Measurements from ENCODE around the gene CLDN15. TPM values are rescaled to one million over a fixed set of nuclear protein-coding genes. Genes with fewer than 3 reads are reported as not detected.
A peak's percentile ranks its signal among the peaks of the same experiment; 100 is the strongest.

The CLDN15 gene
- total RNA-seq, 1 experiment from 2014 or later: 9.7 TPM

DNA sequence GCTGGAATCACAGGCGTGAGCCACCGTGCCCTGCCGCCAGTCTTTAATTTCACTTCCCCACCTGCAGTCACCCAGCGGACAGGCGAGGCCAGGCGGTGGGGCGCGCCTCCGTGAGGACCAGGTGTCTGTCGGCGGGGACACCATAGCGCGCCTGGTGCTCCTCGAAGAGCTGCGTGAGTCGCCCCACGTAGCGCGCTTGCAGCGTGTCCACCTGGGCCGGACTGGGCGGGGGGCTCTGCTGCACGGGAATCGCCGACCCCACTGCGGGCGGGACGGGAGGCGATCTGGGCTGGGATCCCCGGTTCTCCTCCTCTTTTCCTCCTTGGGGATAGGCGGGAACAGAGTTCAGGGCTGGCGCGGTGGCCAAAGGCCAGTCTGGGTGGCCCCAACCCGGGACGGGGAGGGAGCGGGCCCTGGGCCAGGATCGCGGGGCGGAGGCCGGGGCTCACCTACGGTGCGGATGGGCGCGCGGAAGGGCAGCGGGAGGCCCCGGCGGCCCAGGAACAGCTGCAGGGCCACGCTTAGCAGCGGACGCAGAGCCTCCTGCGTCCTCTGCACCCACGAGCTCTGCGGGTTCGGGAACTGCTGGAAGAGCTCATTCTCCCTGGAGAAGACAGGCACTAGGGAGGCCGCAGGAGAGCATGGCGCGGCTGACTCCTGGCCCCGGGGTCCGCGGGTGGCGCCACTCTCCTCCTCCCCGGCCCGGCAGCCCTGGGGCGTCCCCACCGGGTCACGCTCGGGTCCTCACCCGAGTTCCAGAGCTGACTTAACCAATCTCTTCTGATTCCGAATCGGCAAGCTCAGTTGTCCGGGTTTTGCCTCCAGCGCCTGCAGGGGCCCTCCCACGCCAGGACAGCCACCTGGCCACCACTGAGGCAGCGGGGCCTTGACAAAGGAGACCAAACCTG lies 35.7 kb downstream of the CLDN15 start:
- DNase-seq: peak; percentile 57
- peak overlapping the region; percentile 52 to 67 for H3K4me3 Mint-ChIP-seq
- no peak overlapping the region for H2AFZ ChIP-seq (ENCODE audit: low read length)
- H2BK120ac ChIP-seq (ENCODE audit: low read depth, low read length, poor library complexity, severe bottlenecking): no peak overlapping the region
- H4K5ac ChIP-seq (ENCODE audit: insufficient read length, low read depth, low read length): no peak overlapping the region
- H3K14ac ChIP-seq (ENCODE audit: insufficient read depth, low read length): peak overlapping the region; percentile 5
- no peak overlapping the region for H3K23ac ChIP-seq (ENCODE audit: insufficient read length, low read depth, low read length)
- no peak overlapping the region for H2BK5ac ChIP-seq (ENCODE audit: insufficient read length, low read length)
- H3K56ac ChIP-seq (ENCODE audit: insufficient read length, low read depth, low read length): no peak overlapping the region
- H3K9me3 ChIP-seq (ENCODE audit: control insufficient read depth, low read depth, low read length): no peaks in the 10 kb centered on the region
- H3K23me2 ChIP-seq (ENCODE audit: insufficient read length, low read depth, low read length, poor library complexity, severe bottlenecking): peaks cover 3% of the 10 kb centered on the region
- H3T11ph ChIP-seq (ENCODE audit: low read length): no peak overlapping the region
- H3K79me2 ChIP-seq (ENCODE audit: insufficient read depth, low read length): no peaks in the 10 kb centered on the region
- H3K36me3 Mint-ChIP-seq (ENCODE audit: insufficient read depth in 1 of 3, low read depth in 3 of 3): peaks cover 0 to 15% (median 7%) of the 10 kb centered on the region in 3 experiments; a peak in 4 of 7 replicates
- peaks cover 12% of the 10 kb centered on the region for H3K27me3 Mint-ChIP-seq (ENCODE audit: low read depth)
- H3K27ac Mint-ChIP-seq: no peak overlapping the region
- no peak overlapping the region for H3K9ac ChIP-seq (ENCODE audit: extremely low read depth, insufficient read length, low read length)
- no peak overlapping the region for H2BK12ac ChIP-seq (ENCODE audit: insufficient read length, low read depth, low read length)
- H3K27me3 ChIP-seq (ENCODE audit: insufficient read depth, low read length): no peaks in the 10 kb centered on the region
- H3K18ac ChIP-seq (ENCODE audit: insufficient read length, low read depth, low read length): peak overlapping the region; percentile 5
- no peak overlapping the region for H3K4ac ChIP-seq (ENCODE audit: low read depth, low read length)
- no peak overlapping the region for H4K91ac ChIP-seq (ENCODE audit: insufficient read length, low read depth, low read length)
- H3K4me2 ChIP-seq (ENCODE audit: insufficient read depth, insufficient read length, low read length): peak overlapping the region; percentile 23
- no peaks in the 10 kb centered on the region for H3K79me1 ChIP-seq (ENCODE audit: insufficient read depth, low read depth, low read length, poor library complexity, severe bottlenecking)
- TF ChIP-seq, protein P1, sequence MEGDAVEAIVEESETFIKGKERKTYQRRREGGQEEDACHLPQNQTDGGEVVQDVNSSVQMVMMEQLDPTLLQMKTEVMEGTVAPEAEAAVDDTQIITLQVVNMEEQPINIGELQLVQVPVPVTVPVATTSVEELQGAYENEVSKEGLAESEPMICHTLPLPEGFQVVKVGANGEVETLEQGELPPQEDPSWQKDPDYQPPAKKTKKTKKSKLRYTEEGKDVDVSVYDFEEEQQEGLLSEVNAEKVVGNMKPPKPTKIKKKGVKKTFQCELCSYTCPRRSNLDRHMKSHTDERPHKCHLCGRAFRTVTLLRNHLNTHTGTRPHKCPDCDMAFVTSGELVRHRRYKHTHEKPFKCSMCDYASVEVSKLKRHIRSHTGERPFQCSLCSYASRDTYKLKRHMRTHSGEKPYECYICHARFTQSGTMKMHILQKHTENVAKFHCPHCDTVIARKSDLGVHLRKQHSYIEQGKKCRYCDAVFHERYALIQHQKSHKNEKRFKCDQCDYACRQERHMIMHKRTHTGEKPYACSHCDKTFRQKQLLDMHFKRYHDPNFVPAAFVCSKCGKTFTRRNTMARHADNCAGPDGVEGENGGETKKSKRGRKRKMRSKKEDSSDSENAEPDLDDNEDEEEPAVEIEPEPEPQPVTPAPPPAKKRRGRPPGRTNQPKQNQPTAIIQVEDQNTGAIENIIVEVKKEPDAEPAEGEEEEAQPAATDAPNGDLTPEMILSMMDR (conservative IDR thresholded peaks at IDR 0.05): no peak
- no peaks in the 10 kb centered on the region for H4K20me1 ChIP-seq (ENCODE audit: control insufficient read depth, insufficient read depth, insufficient read length)
- H2BK20ac ChIP-seq (ENCODE audit: low read depth, low read length, poor library complexity, severe bottlenecking): no peak overlapping the region
- no CpG with 5 or more reads among the region's 75 CpGs for WGBS (ENCODE audit: extremely low coverage, insufficient read length, low lambda C conversion rate)
- H2BK15ac ChIP-seq (ENCODE audit: low read depth, low read length): no peak overlapping the region
- no peaks in the 10 kb centered on the region for H3K9me3 Mint-ChIP-seq
- no peaks in the 10 kb centered on the region; the same call in 1 of the 2 replicates for H3K4me1 ChIP-seq (ENCODE audit: insufficient read depth, low read length)
- H3K4me1 Mint-ChIP-seq: peaks cover 14 to 19% of the 10 kb centered on the region in 2 experiments
- no peak overlapping the region for H2AK5ac ChIP-seq (ENCODE audit: insufficient read length, low read length)
- H4K8ac ChIP-seq (replicated peaks; ENCODE audit: insufficient read length, low read depth, low read length): no peak overlapping the region
- H3K27ac ChIP-seq (ENCODE audit: insufficient read length, low read depth, low read length): no peak overlapping the region

Measured in H9 (cell line).